HG02571 (cell line): ENCODE data around the gene SMAD3.
"Not testable (repeated sequence)": the region's sequence is repeated elsewhere in the genome, so short reads cannot be mapped to it uniquely, and the experiment has no call there.

Experiments used
- ATAC-seq: cut with Tn5 transposase; IDR thresholded peaks from one replicate; pipeline ENCODE4 v1.9.1; 2021; ENCODE audit warnings: mild to moderate bottlenecking, moderate library complexity; ENCODE audit not compliant: unreplicated experiment

Gene SMAD3

GRCh38 chr15:67138891-67139855 is 73.8 kb downstream of the SMAD3 start:
- ATAC-seq, result no peak

- ATAC-seq, result peak; percentile 58
These were observed 74.9 kb downstream of the SMAD3 start for GRCh38 chr15:67140078-67140833.

GRCh38 chr15:67142092-67142766 is 76.8 kb downstream of the SMAD3 start:
- no peak for ATAC-seq

GRCh38 chr15:67142767-67143100 is 77.3 kb downstream of the SMAD3 start:
- no peak for ATAC-seq

- no peak for ATAC-seq
These were observed 78.2 kb downstream of the SMAD3 start for GRCh38 chr15:67143646-67144045.

- ATAC-seq, result no peak
These were observed 79.4 kb downstream of the SMAD3 start for GRCh38 chr15:67144609-67145311.

GRCh38 chr15:67145312-67145610 is 79.9 kb downstream of the SMAD3 start:
- ATAC-seq, result no peak

- no peak for ATAC-seq
These were observed 80.3 kb downstream of the SMAD3 start for GRCh38 chr15:67145710-67146109.

GRCh38 chr15:67146234-67146633 is 80.8 kb downstream of the SMAD3 start:
- no peak for ATAC-seq

- no peak for ATAC-seq
These were observed 81.5 kb downstream of the SMAD3 start for GRCh38 chr15:67146875-67147381.

GRCh38 chr15:67147396-67147949 is 82.1 kb downstream of the SMAD3 start:
- no peak for ATAC-seq

GRCh38 chr15:67148196-67148701 is 82.8 kb downstream of the SMAD3 start:
- ATAC-seq, result no peak

GRCh38 chr15:67149068-67149772 is 83.8 kb downstream of the SMAD3 start:
- ATAC-seq, result no peak

GRCh38 chr15:67149773-67150022 is 84.3 kb downstream of the SMAD3 start:
- ATAC-seq, result no peak

GRCh38 chr15:67150023-67150860 is 84.8 kb downstream of the SMAD3 start:
- ATAC-seq, result no peak

GRCh38 chr15:67152429-67152828 is 87.0 kb downstream of the SMAD3 start:
- no peak for ATAC-seq

GRCh38 chr15:67153044-67153443 is 87.6 kb downstream of the SMAD3 start:
- not testable (repeated sequence) for ATAC-seq

- no peak for ATAC-seq
These were observed 88.8 kb downstream of the SMAD3 start for GRCh38 chr15:67154249-67154648.

- no peak for ATAC-seq
These were observed 91.0 kb downstream of the SMAD3 start for GRCh38 chr15:67156426-67156825.
